H1 (cell line): Measurements from ENCODE around the gene ENO2.

Experiments used
- CHD1 ChIP-seq: IDR thresholded peaks from 2 replicates; pipeline ENCODE4 v1.6.1; 2012; ENCODE audit warnings: low read depth, low read length, improper control_type of control experiment
- CHD2 ChIP-seq: IDR thresholded peaks from 2 replicates; pipeline ENCODE4 v1.6.1; 2012; ENCODE audit warnings: low read length, improper control_type of control experiment
- CREB1 ChIP-seq: IDR thresholded peaks from 2 replicates; pipeline ENCODE4 v1.6.1; 2012; ENCODE audit warnings: inconsistent platforms
- MAFK ChIP-seq: IDR thresholded peaks from 2 replicates; pipeline ENCODE4 v1.6.1; 2012; ENCODE audit warnings: low read depth, mild to moderate bottlenecking, improper control_type of control experiment, low read length
- POLR2A ChIP-seq, 2 experiments: IDR thresholded peaks; 1 replicate in 1 of 2; 2 replicates in 1 of 2; pipeline ENCODE4 v1.6.1; 2011; ENCODE audit warnings: low read depth in 2 of 2, low read length in 2 of 2, mild to moderate bottlenecking in 2 of 2; ENCODE audit errors: control extremely low read depth in 1 of 2
- SP1 ChIP-seq: IDR thresholded peaks from 2 replicates; pipeline ENCODE4 v1.6.1; 2011; ENCODE audit warnings: low read depth, low read length
- SUZ12 ChIP-seq: fragments of 200-600 bp; sonication (generic); IDR thresholded peaks from 2 replicates; pipeline ENCODE4 v1.6.1; 2012; ENCODE audit warnings: mild to moderate bottlenecking, inconsistent platforms, low read length, moderate library complexity, mixed read lengths

- TF ChIP-seq CHD1 (no peak), CREB1 (no peak), SP1 (no peak), SUZ12 (no peak), POLR2A (IDR thresholded peaks at IDR 0.05; ENCODE audit: control extremely low read depth in 1 of 2, low read depth in 2 of 2, low read length in 2 of 2) (no peak), CHD2 (no peak), MAFK (no peak)
Measured at GRCh38 chr12:6943389-6943721, 29.0 kb downstream of the ENO2 start.
